SK-N-SH treated with all-trans-retinoic acid at 6 μM for 48 hours (cell line): ENCODE results near the gene OSBP.

Experiments
- ATAC-seq: fragments of 200-7000 bp; cut with Tn5 transposase; 3 replicates; pipeline ENCODE4 v1.9.1; 2020; ENCODE audit warnings: mild to moderate bottlenecking, moderate library complexity
- ARNTL ChIP-seq: fragments of 450-650 bp; formaldehyde crosslinking; IDR thresholded peaks from 2 replicates; pipeline ENCODE4 v1.5.0; 2020; ENCODE audit warnings: low read depth, mild to moderate bottlenecking, moderate library complexity, borderline replicate concordance
- BACH2 ChIP-seq: fragments of 250-450 bp; sonication (Bioruptor Pico); IDR thresholded peaks from 2 replicates; pipeline ENCODE4 v1.9.0; 2021; ENCODE audit warnings: mild to moderate bottlenecking, borderline replicate concordance
- CREB5 ChIP-seq: fragments of 250-450 bp; sonication (Bioruptor Pico); IDR thresholded peaks from 2 replicates; pipeline ENCODE4 v1.5.1; 2020; ENCODE audit warnings: low read depth, mild to moderate bottlenecking, moderate library complexity
- CSDC2 ChIP-seq: fragments of 250-450 bp; sonication (Bioruptor Pico); IDR thresholded peaks from 2 replicates; pipeline ENCODE4 v1.5.0; 2020; ENCODE audit warnings: mild to moderate bottlenecking, moderate library complexity
- ESRRG ChIP-seq: fragments of 250-450 bp; sonication (Bioruptor Pico); IDR thresholded peaks from 2 replicates; pipeline ENCODE4 v1.6.1; 2021; ENCODE audit warnings: mild to moderate bottlenecking
- GLIS3 ChIP-seq: fragments of 250-450 bp; sonication (Bioruptor Pico); IDR thresholded peaks from 2 replicates; pipeline ENCODE4 v1.5.0; 2020; ENCODE audit warnings: mild to moderate bottlenecking, moderate library complexity
- ISL1 ChIP-seq: fragments of 250-450 bp; sonication (Bioruptor Pico); IDR thresholded peaks from 2 replicates; pipeline ENCODE4 v2.1.2; 2022; ENCODE audit warnings: mild to moderate bottlenecking, moderate library complexity
- PPARA ChIP-seq: fragments of 250-450 bp; sonication (Bioruptor Pico); IDR thresholded peaks from 2 replicates; pipeline ENCODE4 v1.5.0; 2020; ENCODE audit warnings: mild to moderate bottlenecking, borderline replicate concordance
- RARB ChIP-seq: fragments of 250-450 bp; sonication (Bioruptor Pico); IDR thresholded peaks from 2 replicates; pipeline ENCODE4 v1.8.0; 2021; ENCODE audit warnings: mild to moderate bottlenecking, moderate library complexity
- SNAI2 ChIP-seq: fragments of 250-450 bp; sonication (Bioruptor Pico); IDR thresholded peaks from 2 replicates; pipeline ENCODE4 v1.5.0; 2020; ENCODE audit warnings: mild to moderate bottlenecking, moderate library complexity
- TCF4 ChIP-seq: fragments of 250-450 bp; sonication (Bioruptor Pico); IDR thresholded peaks from 2 replicates; pipeline ENCODE4 v1.8.0; 2021; ENCODE audit warnings: mild to moderate bottlenecking, moderate library complexity, borderline replicate concordance
- TOX ChIP-seq: fragments of 250-450 bp; sonication (Bioruptor Pico); IDR thresholded peaks from 2 replicates; pipeline ENCODE4 v1.8.0; 2021; ENCODE audit warnings: mild to moderate bottlenecking, moderate library complexity, borderline replicate concordance
- TSHZ2 ChIP-seq: fragments of 250-450 bp; sonication (Bioruptor Pico); IDR thresholded peaks from 2 replicates; pipeline ENCODE4 v1.5.0; 2020; ENCODE audit warnings: mild to moderate bottlenecking, moderate library complexity
- ZC3H10 ChIP-seq: fragments of 250-450 bp; sonication (Bioruptor Pico); IDR thresholded peaks from 2 replicates; pipeline ENCODE4 v1.5.1; 2021; ENCODE audit warnings: mild to moderate bottlenecking, moderate library complexity
- ZFP30 ChIP-seq: fragments of 450-650 bp; formaldehyde crosslinking; IDR thresholded peaks from 2 replicates; pipeline ENCODE4 v1.5.0; 2022; ENCODE audit warnings: mild to moderate bottlenecking, moderate library complexity
- ZNF565 ChIP-seq: fragments of 450-650 bp; formaldehyde crosslinking; conservative IDR thresholded peaks from 2 replicates; pipeline ENCODE4 v1.5.0; 2020; ENCODE audit warnings: low read depth, mild to moderate bottlenecking, moderate library complexity
- ZNF70 ChIP-seq: fragments of 450-650 bp; formaldehyde crosslinking; IDR thresholded peaks from 2 replicates; pipeline ENCODE4 v1.5.0; 2020; ENCODE audit warnings: mild to moderate bottlenecking, moderate library complexity
- ZNF8 ChIP-seq: fragments of 450-650 bp; formaldehyde crosslinking; IDR thresholded peaks from 2 replicates; pipeline ENCODE4 v1.5.0; 2020; ENCODE audit warnings: mild to moderate bottlenecking, moderate library complexity
- TF ChIP-seq, protein P1 (sequence below): fragments of 250-450 bp; sonication (Bioruptor Pico); IDR thresholded peaks from 2 replicates; pipeline ENCODE4 v1.5.1; 2021; ENCODE audit warnings: mild to moderate bottlenecking, moderate library complexity
- TF ChIP-seq, protein P2 (sequence below): fragments of 250-450 bp; sonication (Bioruptor Pico); IDR thresholded peaks from 2 replicates; pipeline ENCODE4 v1.8.0; 2020; ENCODE audit warnings: mild to moderate bottlenecking, moderate library complexity, borderline replicate concordance

OSBP gene

DNA sequence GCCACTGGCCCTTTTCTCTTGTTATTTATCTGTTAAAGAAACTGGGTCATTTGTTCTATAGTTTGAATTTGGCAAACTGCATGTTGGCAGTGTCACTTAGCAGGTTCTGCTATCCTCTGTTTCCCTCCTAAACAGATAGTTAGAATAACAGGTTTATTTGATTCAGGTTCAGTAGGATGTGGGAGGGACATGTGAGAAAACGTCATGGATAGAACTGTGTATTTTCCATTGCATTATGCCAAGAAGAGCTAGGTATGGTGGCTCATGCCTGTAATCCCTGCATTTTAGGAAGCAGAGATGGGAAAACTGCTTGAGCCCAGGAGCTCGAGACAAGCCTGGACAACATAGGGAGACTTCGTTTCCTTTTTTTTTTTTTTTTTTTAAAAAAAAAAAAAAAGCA is 29.0 kb upstream of the OSBP start (continued):
- TF ChIP-seq TSHZ2 (CRISPR knock-in tag): no peak
- TF ChIP-seq, all 23 proteins: peak for 0

DNA sequence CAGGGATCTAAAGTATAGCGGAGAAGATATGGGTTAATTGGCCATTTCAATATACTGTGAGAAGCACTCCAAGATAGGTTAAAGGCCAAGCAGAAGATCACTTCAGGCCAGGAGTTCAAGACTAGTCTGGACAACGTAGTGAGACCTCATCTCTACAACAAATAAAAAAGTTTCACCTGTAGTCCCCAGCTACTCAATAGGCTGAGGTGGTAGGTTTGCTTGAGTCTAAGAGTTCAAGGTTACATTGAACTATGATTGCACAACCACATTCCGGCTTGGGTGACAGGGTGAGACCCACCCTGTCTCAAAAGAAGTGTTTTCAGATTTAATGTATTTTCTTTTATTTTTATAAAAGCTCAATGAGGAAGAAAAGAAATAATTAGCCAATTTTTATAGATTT is 27.8 kb upstream of the OSBP start:
- no peak for ATAC-seq
- no peak for TF ChIP-seq ZFP30

DNA sequence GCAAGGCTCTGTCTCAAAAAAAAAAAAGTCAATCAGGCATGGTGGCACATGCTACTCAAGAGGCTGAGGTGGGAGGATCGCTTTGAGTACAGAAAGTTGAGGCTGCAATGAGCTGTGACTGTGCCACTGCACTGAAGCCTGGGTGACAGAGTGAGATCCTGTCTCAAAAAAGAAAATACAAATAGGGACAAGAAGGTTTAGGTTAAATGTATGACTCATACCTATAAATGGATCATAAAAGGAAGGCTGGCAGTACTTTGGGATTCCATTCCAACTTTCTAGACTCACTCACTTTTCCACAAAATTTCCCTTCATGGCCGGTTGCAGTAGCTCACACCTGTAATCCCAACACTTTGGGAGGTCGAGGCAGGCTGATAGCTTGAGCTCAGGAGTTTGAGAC is 25.6 kb upstream of the OSBP start:
- TF ChIP-seq TOX: no peak
- TF ChIP-seq ARNTL (CRISPR knock-in tag): no peak
- TF ChIP-seq, protein P1, sequence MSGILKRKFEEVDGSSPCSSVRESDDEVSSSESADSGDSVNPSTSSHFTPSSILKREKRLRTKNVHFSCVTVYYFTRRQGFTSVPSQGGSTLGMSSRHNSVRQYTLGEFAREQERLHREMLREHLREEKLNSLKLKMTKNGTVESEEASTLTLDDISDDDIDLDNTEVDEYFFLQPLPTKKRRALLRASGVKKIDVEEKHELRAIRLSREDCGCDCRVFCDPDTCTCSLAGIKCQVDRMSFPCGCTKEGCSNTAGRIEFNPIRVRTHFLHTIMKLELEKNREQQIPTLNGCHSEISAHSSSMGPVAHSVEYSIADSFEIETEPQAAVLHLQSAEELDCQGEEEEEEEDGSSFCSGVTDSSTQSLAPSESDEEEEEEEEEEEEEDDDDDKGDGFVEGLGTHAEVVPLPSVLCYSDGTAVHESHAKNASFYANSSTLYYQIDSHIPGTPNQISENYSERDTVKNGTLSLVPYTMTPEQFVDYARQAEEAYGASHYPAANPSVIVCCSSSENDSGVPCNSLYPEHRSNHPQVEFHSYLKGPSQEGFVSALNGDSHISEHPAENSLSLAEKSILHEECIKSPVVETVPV: no peak
- TF ChIP-seq SNAI2 (CRISPR knock-in tag): no peak
- TF ChIP-seq ZNF565: no peak
- no peak for TF ChIP-seq RARB (CRISPR knock-in tag)
- no peak for TF ChIP-seq TSHZ2 (CRISPR knock-in tag)
- TF ChIP-seq ISL1 (CRISPR knock-in tag): no peak
- TF ChIP-seq BACH2 (CRISPR knock-in tag): no peak
- TF ChIP-seq GLIS3 (CRISPR knock-in tag): no peak
- no peak for TF ChIP-seq ESRRG (CRISPR knock-in tag)
- no peak for TF ChIP-seq ZNF70 (CRISPR knock-in tag)
- no peak for TF ChIP-seq PPARA
- no peak for ATAC-seq

DNA sequence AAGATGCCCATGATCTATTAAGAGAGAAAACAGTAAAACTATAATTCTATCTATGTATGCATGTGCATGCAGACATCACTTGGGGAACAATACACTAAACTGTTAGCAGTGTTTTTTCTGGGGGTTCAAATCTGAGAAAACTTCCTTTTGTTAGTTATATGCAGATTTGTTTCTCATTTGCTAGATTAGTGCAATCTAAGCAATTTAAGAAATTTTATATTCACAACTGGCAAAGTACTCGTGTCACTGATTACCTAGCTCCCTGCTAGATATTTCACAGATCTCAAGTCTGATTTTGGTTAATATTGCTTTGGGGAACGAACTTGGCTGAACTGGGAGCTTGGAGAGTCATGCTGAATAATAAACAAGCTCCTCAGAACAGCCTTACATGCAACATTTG is 14.9 kb upstream of the OSBP start:
- ATAC-seq: no peak
- TF ChIP-seq SNAI2 (CRISPR knock-in tag): no peak
- no peak for TF ChIP-seq ZC3H10 (CRISPR knock-in tag)
- TF ChIP-seq ISL1 (CRISPR knock-in tag): no peak
- no peak for TF ChIP-seq BACH2 (CRISPR knock-in tag)
- no peak for TF ChIP-seq GLIS3 (CRISPR knock-in tag)
- no peak for TF ChIP-seq TOX
- TF ChIP-seq, protein P1: no peak
- TF ChIP-seq ZNF8 (CRISPR knock-in tag): no peak
- no peak for TF ChIP-seq CSDC2 (CRISPR knock-in tag)
- no peak for TF ChIP-seq TCF4
- TF ChIP-seq CREB5 (CRISPR knock-in tag): no peak
- no peak for TF ChIP-seq RARB (CRISPR knock-in tag)
- TF ChIP-seq, protein P2, sequence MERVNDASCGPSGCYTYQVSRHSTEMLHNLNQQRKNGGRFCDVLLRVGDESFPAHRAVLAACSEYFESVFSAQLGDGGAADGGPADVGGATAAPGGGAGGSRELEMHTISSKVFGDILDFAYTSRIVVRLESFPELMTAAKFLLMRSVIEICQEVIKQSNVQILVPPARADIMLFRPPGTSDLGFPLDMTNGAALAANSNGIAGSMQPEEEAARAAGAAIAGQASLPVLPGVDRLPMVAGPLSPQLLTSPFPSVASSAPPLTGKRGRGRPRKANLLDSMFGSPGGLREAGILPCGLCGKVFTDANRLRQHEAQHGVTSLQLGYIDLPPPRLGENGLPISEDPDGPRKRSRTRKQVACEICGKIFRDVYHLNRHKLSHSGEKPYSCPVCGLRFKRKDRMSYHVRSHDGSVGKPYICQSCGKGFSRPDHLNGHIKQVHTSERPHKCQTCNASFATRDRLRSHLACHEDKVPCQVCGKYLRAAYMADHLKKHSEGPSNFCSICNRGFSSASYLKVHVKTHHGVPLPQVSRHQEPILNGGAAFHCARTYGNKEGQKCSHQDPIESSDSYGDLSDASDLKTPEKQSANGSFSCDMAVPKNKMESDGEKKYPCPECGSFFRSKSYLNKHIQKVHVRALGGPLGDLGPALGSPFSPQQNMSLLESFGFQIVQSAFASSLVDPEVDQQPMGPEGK (CRISPR knock-in tag): no peak
- no peak for TF ChIP-seq PPARA
- no peak for TF ChIP-seq ZNF70 (CRISPR knock-in tag)
